DND-41 (cell line): ENCODE measurements around the gene FLVCR2.

Experiments
- EZH2 ChIP-seq: IDR thresholded peaks from 3 replicates; pipeline ENCODE4 v1.6.1; 2012; ENCODE audit warnings: borderline replicate concordance, low read depth, mild to moderate bottlenecking, moderate library complexity, low read length, inconsistent platforms; ENCODE audit not compliant: severe bottlenecking
- TF ChIP-seq, protein P1 (sequence below): IDR thresholded peaks from 2 replicates; pipeline ENCODE4 v1.5.1; 2012; ENCODE audit warnings: borderline replicate concordance, low read length, moderate library complexity, mild to moderate bottlenecking; ENCODE audit not compliant: poor library complexity, severe bottlenecking; ENCODE audit errors: extremely low read depth

DNA sequence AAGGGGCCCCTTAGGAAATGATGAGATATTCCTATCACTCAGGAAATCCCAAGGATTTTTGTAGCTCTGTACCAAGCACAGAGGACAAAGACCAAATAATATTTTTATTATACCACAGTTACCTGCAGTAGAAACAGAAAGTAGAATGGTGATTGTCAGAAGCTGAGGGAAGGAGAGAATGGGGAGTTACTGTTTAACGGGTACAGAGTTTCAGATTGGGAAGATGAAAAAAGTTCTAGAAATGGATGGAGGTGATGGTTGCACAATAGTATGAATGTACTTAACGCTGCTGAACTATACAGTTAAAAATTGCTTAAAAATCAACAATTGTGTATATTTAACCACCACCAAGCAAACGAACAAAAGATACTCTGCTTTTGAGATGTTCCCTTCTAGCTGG lies 24.1 kb downstream of the FLVCR2 start:
- TF ChIP-seq, protein P1, sequence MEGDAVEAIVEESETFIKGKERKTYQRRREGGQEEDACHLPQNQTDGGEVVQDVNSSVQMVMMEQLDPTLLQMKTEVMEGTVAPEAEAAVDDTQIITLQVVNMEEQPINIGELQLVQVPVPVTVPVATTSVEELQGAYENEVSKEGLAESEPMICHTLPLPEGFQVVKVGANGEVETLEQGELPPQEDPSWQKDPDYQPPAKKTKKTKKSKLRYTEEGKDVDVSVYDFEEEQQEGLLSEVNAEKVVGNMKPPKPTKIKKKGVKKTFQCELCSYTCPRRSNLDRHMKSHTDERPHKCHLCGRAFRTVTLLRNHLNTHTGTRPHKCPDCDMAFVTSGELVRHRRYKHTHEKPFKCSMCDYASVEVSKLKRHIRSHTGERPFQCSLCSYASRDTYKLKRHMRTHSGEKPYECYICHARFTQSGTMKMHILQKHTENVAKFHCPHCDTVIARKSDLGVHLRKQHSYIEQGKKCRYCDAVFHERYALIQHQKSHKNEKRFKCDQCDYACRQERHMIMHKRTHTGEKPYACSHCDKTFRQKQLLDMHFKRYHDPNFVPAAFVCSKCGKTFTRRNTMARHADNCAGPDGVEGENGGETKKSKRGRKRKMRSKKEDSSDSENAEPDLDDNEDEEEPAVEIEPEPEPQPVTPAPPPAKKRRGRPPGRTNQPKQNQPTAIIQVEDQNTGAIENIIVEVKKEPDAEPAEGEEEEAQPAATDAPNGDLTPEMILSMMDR = no peak
- no peak for TF ChIP-seq EZH2
